ENCODE measurements around the gene IFNGR2.
"Not testable (repeated sequence)": the region's sequence is repeated elsewhere in the genome, so short reads cannot be mapped to it uniquely, and the experiment has no call there.

Gene IFNGR2

DNA sequence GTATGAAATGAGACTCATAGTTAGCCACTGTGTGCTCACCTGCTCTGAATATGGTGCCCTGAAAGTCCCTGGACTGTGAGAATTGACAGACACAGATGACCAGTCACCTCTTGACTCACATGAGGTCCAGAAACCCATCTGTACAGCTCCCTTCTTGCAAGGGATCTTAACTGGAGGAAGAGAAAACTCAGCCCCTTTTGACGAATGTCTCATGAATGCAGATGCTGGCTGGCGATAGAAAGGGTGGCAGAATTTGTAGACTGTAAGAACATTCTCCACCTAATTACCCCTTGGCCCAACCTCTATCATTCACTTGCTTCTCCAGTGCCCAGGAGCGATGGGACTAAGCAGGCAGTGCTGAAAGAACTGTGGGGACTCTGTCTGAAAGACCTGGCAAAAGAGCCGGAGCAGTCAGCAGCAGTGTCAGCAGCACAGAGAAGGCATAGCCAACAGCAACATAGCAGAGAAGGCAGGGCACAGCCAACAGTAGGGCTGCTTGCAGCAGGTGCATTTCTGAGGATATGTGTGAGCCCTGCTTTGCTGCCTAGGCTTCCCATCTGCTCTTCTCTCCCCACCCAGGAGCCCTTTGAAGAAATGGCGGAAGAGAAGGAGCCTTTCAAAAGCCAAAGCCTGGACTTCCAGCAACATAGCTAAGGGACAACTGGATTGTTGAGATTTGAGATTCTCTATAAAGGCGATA is 25.8 kb upstream of the IFNGR2 start:
- no peak for DNase-seq (ENCODE audit: low read depth in 2 of 2)

DNA sequence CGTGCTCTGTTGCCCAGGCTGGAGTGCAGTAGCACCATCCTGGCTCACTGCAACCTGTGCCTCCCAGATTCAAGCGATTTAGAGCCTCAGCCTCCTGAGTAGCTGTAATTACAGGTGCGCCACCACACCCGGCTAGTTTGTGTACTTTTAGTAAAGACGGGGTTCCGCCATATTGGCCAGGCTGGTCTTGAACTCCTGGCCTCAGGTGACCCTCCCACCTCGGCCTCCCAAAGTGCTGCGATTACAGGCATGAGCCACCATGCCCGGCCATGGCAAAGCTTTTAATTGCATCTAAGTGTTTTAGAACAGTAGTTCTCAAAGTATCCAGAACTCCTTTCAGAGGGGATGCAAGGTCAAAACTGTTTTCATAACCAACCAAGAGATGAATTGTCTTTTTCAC is 25.1 kb upstream of the IFNGR2 start:
- no peak for DNase-seq (ENCODE audit: low read depth in 2 of 2)

DNA sequence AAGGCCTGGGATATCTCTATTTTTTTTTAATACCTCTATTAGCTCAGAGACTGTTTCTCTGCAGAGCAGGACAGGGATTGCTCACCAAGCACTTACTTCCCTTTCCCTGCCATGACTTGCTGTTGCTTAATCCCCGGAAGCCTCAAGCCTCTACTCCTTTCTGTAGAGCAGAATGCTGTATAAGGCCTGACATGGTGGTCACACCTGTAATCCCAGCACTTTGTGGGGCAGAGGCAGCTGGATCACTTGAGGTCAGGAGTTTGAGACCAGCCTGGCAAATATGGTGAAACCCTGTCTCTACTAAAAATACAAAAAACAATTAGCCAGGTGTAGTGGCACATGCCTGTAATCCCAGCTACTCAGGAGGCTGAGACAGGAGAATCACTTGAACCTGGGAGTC is 23.3 kb upstream of the IFNGR2 start:
- DNase-seq (ENCODE audit: low read depth in 2 of 2): not testable (repeated sequence)

DNA sequence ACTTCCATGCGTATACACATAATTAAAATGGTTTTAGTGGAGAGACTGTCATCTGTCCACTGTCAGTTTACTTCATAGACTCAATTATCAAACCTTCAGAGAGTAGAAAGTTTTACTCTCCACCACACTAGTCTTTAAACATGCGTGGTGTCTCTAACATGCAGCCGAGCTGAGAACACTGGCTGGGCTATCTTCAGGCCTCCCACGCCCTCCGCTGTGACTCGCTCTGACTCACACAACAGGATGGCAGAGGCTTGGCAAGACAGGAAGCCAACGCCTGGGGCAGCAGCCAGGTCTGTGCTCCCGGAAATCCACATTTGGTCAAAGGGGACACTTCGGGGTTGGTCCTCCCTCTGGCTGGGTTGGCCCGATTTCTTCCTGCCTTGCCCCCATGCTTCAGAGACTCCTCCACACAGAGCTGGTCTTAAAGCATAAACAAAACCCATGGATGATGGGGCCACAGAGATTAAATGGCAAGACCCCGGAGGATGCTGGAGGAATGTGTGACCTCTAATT is 22.7 kb upstream of the IFNGR2 start:
- peak; percentile 82 to 87 for DNase-seq (ENCODE audit: low read depth in 2 of 2)

DNA sequence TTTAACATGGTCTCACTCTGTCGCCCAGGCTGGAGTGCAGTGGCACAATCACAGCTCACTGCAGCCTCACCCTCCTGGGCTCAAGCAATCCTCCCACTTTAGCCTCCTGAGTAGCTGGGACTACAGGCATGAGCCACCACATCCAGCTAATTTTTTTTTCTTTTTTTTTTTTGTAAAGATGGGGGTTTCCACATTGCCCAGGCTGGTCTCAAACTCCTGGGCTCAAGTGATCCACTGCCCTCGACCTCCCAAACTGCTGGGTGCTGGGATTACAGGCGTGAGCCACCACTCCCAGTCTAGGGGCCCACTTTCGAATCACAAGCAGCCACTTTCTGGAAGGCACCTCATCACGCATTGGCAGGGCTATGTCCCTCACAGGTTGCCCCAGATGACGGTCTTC is 21.8 kb upstream of the IFNGR2 start:
- not testable (repeated sequence) for DNase-seq (ENCODE audit: low read depth in 2 of 2)

DNA sequence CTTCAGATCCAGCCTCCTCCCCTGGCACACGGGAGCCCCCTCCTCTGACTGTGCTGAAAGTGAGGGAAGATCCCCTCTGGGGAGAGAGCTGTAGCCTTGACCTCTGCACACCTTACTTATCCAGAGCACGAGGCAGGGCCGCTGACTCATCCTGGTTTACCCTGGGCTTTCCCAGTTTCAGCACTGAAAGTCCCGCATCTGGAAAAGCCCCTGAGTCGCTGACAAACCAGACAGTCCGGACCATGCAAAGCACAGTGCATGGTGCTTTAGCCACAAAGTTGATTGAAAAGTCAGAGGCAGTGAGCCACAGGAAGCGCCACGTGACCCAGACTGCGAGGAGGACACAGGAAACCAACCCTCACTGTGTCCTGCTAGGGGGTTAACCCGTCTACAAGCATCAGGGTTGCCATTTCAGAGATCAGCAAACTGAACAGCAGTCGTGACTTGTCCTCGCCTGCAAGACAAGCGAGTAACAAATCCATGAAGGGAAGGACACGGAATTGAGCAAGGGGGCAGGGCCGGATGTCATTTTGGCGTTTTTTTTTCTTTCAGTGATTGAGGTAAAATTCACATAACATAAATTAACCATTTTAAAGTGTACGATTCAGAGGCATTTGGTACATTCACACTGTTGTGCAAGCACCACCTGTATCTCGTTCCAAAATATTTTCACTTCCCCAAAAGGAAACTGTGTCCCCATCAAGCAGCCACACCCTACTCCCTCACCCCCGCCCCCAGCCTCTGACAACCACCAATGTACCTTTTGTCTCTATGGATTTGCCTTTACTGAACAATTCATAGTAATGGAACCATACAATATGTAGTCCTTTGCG is 19.9 kb upstream of the IFNGR2 start:
- DNase-seq (ENCODE audit: low read depth in 2 of 2): peak in 1 of 2 donors; percentile 43

DNA sequence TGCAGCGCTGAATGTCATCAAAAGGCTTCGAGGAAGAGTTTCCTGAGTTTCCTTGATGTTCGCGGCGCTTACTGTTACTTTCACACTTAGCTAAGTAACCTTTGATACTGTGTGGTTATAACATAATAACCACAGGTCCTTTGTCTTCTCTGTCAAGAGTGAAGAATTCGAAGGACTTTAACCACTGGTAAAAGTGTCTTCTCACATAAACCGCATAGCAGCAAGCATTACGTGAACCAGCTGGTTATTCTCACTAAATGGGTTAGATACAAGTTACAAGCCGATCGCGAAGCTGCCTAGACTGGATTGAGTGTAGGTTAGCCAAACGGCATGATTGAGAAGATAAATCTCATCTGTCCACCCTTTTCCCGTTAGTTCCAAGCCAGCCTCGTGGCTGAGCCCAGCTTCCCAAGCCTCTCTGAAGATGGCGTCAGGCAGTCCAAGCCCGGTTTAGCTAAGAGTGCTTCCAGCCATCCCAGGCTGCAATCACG is 18.3 kb upstream of the IFNGR2 start:
- no peak for DNase-seq (ENCODE audit: low read depth in 2 of 2)

DNA sequence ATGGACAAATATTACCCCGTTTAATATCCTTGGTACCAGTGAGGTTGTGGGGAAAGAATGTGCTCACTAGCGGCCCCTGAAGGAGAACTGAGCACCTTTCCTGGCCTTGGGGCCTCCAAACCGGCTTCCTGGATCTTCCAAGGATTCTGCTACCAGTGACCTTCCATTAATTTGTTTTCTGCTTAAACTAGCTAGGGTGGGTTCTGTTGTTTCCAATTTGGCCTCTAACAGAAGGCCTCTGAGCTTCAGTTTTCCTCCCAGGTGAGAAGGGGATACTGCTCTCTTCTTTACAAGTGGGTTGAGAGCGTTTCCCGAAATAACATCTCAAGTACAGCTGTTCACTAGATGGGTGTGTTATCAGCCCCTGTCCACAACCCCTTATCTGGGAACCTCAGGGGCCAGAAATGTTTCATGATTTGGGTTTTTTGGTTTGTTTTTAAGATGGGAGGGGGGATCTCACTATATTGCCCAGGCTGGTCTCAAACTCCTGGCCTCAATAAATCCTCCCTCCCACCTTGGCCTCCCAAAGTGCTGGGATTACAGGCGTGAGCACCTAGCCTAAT is 16.9 kb upstream of the IFNGR2 start:
- no peak for DNase-seq (ENCODE audit: low read depth in 2 of 2)

DNA sequence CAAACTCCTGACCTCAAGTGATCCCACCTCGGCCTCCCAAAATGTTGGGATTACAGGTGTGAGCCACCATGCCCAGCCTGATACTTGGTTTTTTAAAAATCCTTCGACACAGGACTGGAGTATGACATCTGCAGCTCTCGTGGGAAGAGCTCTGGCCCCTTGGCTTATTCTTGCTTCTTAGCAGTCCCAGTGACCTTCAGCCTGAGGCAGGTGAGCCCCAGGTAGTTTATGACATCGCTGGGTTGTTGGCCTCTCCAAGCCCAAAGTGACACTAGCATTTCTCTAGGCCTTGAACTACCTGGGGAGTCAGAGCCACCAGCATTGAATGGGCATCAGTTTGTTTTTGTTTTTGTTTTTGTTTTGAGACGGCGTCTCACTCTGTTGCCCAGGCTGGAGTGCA is 15.9 kb upstream of the IFNGR2 start:
- DNase-seq (ENCODE audit: low read depth in 2 of 2): no peak

DNA sequence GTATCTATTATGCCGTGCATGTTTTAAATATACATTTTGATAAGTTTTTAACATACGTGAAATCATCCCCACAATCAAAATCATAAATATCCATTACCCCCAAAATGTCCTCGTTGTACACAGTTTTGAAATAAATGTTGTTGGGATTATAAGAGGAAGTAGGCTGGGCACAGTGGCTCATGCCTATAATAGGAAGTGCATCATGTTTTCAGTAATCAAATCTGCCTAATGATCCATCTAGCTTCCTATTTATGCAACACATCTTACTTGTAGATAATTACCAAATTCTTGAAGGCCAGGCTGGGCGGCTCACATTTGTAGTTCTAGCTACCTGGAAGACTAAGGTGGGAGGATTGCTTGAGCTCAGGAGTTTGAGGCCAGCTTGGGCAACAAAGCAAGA is 15.0 kb upstream of the IFNGR2 start:
- DNase-seq (ENCODE audit: low read depth in 2 of 2): no peak

DNA sequence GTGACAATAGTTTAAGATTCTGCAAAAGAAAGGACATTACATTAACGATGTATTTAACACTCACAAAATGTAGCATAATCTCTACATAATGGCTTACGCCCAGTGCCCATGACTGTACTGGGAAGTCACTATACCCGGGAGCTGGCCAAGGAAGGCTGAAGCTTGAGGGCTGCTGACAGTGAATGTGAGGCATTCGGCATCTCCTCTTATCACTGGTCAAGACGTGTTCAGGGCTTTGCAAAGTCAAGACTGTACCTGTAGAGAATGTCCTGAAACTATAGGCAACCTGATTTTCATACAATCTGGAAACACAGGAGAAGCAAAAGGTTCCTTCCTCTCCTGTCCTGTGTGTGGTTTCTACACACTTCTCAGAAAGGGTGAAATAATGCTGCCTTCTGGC is 12.7 kb upstream of the IFNGR2 start:
- DNase-seq (ENCODE audit: low read depth in 2 of 2): no peak

DNA sequence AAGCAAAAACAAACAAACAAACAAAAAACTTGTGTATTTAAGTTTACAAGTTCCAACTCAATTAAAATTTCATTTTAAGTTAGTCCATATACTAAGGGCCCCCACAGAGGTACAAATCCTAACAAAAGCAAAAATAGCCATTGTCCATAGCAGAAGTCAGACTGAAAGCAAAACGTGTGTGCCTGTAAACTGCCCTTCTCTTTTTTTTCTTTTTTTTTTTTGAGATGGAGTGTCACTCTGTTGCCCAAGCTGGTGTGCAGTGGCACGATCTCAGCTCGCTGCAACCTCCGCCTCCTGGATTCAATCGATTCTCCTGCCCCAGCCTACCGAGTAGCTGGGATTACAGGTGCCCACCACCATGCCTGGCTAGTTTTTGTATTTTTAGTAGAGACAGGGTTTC is 11.6 kb upstream of the IFNGR2 start:
- DNase-seq (ENCODE audit: low read depth in 2 of 2): no peak

DNA sequence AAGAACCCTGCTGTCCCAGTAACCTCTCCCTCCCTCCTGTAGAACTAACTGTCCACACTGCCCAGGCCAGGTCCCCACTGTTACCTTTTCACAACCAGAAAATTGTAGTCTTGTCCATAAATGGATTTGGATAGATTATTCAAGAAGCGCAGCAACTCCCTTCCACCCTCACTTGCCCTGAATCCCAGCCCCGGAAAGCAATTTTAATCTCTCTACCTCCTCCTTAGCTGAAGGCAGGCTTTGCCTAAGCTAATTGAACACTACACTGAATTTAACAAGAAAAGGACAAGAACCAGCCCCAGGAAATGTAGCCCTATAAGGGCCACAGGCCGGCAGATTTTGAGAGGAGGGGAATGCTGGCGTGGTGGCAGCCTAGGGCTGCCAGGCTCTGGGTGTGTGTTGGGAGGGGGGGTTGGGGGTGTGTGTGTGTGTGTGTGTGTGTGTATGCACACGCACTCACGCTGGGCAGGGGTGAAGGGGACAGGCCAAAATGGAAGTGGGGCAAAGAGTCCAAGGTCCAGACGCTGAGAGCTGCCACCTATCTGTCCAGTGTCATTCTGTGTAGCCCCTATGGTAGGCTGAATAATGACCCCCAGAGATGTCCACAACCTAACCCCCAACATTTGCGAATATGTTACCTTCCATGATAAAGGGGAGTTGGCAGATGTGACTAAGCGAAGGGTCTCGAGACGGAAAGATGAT is 10.8 kb upstream of the IFNGR2 start:
- DNase-seq (ENCODE audit: low read depth in 2 of 2): no peak

DNA sequence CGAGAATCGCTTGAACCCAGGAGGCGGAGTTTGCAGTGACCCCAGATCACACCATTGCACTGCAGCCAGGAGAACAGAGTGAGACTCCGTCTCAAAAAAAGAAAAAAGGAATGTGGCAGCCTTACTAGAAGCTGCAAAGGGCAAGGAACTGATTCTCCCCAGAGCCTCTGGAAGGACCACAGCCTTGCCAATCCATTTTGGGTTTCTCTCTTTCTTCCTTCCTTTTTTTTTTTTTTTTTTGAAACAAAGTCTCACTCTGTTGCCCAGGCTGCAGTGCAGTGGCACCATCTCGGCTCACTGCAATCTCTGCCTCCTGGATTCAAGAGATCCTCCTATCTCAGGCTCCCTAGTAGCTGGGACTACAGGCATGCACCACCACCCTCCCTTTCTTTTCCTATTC is 9.9 kb upstream of the IFNGR2 start:
- no peak for DNase-seq (ENCODE audit: low read depth in 2 of 2)

DNA sequence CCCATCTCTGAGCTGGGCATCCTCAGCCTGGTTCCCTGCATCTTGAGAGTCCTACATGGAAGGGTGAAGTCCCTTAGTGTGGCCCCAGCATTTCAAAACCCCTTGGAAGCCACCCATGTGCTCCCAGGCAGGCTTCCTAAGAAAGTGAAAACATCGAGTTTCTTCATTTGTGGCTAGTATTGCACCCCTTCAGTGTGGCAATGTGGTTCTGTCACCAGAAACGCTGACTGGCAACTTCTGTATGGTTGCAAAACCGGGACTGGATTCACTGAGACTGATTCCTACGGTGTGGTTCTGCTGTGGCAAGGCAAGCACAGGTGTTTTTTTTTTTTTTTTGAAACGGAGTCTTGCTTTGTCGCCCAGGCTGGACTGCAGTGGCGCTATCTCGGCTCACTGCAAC is 9.0 kb upstream of the IFNGR2 start:
- no peak for DNase-seq (ENCODE audit: low read depth in 2 of 2)

DNA sequence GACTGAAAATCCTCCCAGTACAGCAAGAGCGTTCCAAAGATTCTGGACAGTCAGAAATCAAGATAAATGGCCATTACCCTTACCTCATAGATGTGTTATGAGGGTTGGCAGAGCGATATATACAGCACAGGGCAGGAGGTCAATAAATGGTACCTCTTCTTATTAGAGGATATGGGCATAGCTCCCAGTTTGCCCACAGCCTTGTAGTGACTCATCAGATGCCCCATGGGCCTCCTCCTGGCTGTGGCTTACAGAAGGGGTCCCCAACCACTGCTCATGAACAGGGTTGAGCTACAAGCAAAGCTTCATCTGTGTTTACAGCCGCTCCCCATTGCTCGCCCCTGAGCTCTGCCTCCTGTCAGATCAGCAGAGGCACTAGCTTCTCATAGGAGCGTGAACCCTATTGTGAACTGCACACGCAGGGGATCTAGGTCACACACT is 7.3 kb upstream of the IFNGR2 start:
- no peak for DNase-seq (ENCODE audit: low read depth in 2 of 2)

DNA sequence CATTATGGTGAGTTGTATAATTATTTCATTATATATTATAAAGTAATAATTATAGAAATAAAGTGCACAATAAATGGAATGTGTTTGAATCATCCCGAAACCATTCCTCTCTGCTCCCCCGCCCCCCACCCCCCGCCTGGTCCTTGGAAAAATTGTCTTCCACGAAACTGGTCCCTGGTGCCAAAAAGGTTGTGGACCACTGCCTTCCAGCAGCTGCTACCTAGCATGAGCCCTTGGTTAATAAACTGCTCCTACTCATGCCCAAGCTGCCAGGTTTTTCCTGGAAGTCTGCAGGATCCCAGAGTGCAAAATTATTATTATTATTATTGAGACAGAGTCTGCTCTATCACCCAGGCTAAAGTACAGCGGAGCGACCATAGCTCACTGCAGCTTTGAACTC is 6.8 kb upstream of the IFNGR2 start:
- no peak for DNase-seq (ENCODE audit: low read depth in 2 of 2)

DNA sequence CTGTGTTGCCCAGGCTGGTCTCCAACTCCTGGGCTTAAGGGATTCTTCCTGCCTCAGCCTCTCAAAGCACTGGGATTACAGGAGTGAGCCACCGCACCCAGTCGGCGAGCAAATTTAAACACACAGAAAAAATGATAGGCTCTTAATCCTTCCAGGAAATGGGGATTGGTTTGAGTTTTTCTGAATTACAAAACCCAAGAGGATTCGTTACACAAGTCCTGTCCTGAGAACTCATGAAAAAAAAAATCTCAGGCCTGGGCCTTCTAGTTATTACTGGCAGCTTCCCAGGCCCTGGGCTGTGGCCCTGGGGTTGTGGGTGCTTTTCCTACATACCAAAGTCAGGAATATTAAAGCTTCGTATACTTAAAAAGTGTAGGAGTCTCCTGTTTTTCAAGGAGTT is 6.3 kb upstream of the IFNGR2 start:
- no peak for DNase-seq (ENCODE audit: low read depth in 2 of 2)

DNA sequence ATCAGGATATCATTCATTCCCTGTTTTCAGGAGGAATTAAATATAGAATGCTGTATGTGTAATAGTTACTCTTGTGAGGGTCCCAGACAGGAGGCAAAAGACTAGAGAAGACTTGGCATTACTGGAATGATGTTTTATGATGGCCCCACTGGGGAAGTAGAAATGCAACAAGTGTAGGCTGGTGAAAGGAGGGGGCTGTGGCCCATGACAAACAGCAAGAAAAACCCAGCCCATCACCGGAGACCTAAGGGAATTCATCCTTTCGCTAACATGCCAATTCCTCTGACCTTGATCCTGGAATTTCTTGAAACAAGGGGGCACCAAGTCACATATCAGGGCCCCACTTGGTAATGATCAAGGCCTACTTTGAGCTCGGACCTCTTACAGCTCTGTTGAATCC is 5.5 kb upstream of the IFNGR2 start:
- DNase-seq (ENCODE audit: low read depth in 2 of 2): no peak

DNA sequence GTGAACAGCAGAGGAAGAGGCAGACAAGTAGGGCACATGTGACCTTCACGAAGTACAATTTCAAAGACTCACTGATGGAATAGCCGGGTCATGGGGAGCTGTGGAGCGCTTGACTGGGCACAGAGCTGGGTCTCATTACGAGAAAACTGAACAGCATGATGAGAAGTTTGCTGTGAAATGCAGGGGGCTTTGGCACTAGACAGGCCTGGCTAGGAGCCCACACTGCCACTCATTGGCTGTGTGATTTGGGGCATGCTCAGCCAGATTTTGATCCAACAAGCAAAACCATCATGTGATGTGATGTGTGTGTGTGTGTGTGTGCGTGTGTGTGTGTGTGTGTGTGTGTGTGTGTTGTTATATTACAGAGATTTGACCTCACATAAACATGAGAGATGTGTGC is 4.9 kb upstream of the IFNGR2 start:
- no peak for DNase-seq (ENCODE audit: low read depth in 2 of 2)

DNA sequence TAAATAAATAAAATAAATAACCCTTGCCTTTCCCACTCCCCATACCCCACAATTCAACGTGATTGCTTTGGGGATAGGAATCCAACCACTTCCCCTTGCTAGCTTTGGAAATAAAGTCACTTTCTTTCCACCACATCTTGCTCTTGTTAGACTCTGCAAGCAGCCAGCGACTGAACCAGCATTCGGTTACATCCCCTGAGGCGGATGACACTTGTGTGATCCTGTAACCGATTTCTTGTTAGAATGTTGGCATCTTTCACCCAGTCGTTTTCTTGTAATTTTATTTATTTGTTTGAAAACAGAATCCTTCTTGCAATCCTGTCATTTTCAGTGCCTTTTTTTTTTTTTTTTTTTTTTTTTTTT is 1.6 kb upstream of the IFNGR2 start:
- DNase-seq (ENCODE audit: low read depth in 2 of 2): no peak

All from activated CD4-positive, alpha-beta T cell treated with anti-CD3 and anti-CD28 coated beads for 24 hours (primary cell).